ENCODE data around the gene PLCB3. TPM values are rescaled to one million over a fixed set of nuclear protein-coding genes. Genes with fewer than 3 reads are reported as not detected.
A peak's percentile ranks its signal among the peaks of the same experiment; 100 is the strongest.

PLCB3 gene
- total and polyA plus RNA-seq, 12 donors, result 5.0 to 89.5 (median 41.2) TPM

DNA sequence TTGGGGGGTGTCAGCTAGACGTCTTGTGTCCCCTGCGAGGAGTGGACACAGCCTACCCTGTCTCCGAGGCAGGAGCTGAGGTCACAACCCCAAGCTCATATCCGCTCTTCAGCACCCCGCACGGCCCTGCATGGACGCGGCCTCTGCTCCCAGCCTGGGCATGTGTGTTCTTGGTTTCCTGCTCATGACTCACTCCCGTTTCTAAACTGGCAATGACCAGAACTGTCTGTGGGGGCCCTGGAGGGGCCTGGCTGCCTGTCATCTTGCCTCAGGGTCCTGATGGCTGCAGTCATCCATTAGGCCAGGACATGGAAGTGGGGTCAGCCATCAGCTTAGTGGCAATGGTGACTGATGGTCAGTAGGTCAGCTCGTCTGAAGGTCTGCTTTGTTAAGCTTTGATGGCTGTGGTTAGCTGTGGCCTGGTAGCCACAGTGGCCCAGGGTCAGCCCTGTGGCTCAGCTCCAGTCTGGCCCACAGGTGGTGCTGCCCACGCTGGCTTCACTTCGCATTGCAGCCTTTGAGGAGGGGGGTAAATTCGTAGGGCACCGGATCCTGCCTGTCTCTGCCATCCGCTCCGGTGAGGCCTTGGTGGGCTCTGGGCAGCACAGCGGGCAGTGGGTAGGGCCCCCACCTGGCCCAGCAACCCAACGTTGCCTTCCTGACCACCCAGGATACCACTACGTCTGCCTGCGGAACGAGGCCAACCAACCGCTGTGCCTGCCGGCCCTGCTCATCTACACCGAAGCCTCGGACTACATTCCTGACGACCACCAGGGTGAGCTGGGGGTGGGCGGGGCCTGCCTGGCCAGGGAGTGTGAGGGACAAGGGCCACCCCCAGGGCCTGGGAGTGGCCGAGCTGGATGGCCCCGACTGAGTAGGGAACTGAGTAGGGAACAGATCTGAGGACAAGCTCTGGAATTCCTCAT, 12.0 kb downstream of the PLCB3 start:
- H3K27me3 ChIP-seq, result no peaks in the 10 kb centered on the region
- 72 to 85% (median 81%) methylated on average over 14 to 29 of the region's 29 CpGs for whole genome bisulfite sequencing, 4 donors
- TF ChIP-seq, protein P1, sequence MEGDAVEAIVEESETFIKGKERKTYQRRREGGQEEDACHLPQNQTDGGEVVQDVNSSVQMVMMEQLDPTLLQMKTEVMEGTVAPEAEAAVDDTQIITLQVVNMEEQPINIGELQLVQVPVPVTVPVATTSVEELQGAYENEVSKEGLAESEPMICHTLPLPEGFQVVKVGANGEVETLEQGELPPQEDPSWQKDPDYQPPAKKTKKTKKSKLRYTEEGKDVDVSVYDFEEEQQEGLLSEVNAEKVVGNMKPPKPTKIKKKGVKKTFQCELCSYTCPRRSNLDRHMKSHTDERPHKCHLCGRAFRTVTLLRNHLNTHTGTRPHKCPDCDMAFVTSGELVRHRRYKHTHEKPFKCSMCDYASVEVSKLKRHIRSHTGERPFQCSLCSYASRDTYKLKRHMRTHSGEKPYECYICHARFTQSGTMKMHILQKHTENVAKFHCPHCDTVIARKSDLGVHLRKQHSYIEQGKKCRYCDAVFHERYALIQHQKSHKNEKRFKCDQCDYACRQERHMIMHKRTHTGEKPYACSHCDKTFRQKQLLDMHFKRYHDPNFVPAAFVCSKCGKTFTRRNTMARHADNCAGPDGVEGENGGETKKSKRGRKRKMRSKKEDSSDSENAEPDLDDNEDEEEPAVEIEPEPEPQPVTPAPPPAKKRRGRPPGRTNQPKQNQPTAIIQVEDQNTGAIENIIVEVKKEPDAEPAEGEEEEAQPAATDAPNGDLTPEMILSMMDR (IDR thresholded peaks at IDR 0.05), result no peak
- TF ChIP-seq POLR2A (IDR thresholded peaks at IDR 0.05), result no peak
- H3K4me3 ChIP-seq, result no peak overlapping the region
- no peak for DNase-seq
- peak overlapping the region in 1 of 5 donors; percentile 97 for H3K27ac ChIP-seq
- intact Hi-C loops (cut with DNase I), result no loop called here
- no peaks in the 10 kb centered on the region for H3K9me3 ChIP-seq (replicated peaks in 1 of 3)
- H3K36me3 ChIP-seq (replicated peaks in 1 of 2), result peaks cover 0 to 82% of the 10 kb centered on the region in 2 donors
- peaks cover 15 to 25% of the 10 kb centered on the region in 2 donors for H3K4me1 ChIP-seq (replicated peaks in 1 of 2)

DNA sequence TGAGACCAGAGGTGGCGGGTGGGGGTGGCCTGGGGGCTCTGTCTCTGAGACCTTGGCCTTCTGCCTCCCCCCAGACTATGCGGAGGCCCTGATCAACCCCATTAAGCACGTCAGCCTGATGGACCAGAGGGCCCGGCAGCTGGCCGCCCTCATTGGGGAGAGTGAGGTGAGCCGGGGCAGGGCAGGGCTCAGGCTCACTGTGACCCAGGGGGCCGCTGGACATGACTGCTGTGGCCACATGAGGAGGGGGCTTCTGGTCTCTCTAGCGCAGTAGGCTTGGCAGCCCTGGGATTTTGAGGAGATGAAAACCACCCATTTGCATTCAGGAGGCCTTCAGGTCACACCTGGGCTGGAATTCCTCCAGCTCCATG, 12.6 kb downstream of the PLCB3 start:
- Histone ChIP-seq H3K4me1 (replicated peaks in 1 of 2) (peaks cover 20 to 32% of the 10 kb centered on the region in 2 donors), H3K27me3 (no peaks in the 10 kb centered on the region), H3K27ac (peak overlapping the region in 1 of 5 donors; percentile 97), H3K9me3 (replicated peaks in 1 of 3) (no peaks in the 10 kb centered on the region), H3K36me3 (replicated peaks in 1 of 2) (peaks cover 0 to 75% of the 10 kb centered on the region in 2 donors), H3K4me3 (no peak overlapping the region)
- WGBS, 4 donors, result 84 to 96% (median 91%) methylated on average over 6 to 8 of the region's 8 CpGs
- no peak for DNase-seq
- intact Hi-C loops (cut with DNase I), result no loop called here
- no peak for TF ChIP-seq POLR2A (IDR thresholded peaks at IDR 0.05)
- TF ChIP-seq, protein P1 (IDR thresholded peaks at IDR 0.05), result no peak

DNA sequence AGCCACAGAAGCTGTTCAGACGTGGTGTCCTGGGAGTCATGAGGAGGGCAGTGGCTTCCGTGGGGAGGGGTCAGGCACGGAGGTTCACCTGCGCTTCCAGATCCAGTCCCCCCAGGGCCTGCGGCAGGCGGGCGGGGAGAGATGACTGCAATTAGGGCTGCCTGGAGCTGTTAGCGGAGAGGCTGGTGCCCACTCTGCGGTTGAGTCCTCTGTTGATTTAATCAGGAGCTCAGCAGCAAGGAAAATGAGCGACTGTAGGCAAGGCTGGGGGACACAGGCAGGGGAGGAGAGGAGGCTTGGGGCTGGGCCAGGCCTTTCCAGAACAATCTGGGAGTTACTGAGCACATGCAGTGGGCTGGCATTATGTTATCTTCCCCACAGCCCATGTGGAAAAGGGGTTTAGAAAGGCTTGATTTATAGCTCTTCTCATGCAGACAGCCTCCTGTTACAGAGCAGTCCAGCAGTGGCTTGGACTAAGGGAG, 13.1 kb downstream of the PLCB3 start:
- no peak overlapping the region for H3K4me3 ChIP-seq
- no peaks in the 10 kb centered on the region for H3K9me3 ChIP-seq (replicated peaks in 1 of 3)
- peak overlapping the region in 1 of 5 donors; percentile 97 for H3K27ac ChIP-seq
- TF ChIP-seq, protein P1 (IDR thresholded peaks at IDR 0.05), result no peak
- TF ChIP-seq POLR2A (IDR thresholded peaks at IDR 0.05), result no peak
- H3K27me3 ChIP-seq, result no peaks in the 10 kb centered on the region
- intact Hi-C loops (cut with DNase I), result no loop called here
- 80 to 96% (median 89%) methylated on average over 7 to 10 of the region's 10 CpGs for WGBS, 4 donors
- DNase-seq, result no peak
- peaks cover 0 to 70% of the 10 kb centered on the region in 2 donors for H3K36me3 ChIP-seq (replicated peaks in 1 of 2)
- H3K4me1 ChIP-seq (replicated peaks in 1 of 2), result peaks cover 24 to 32% of the 10 kb centered on the region in 2 donors
